Kidney glomerular epithelial cell (primary cell): ENCODE measurements around the gene GNGT1.
A peak's percentile ranks its signal among the peaks of the same experiment; 100 is the strongest.

ENCODE experiments used
- DNase-seq: peaks from one replicate; lab custom pipeline; 2025; lab: John Stamatoyannopoulos, UW

GNGT1 gene

DNA sequence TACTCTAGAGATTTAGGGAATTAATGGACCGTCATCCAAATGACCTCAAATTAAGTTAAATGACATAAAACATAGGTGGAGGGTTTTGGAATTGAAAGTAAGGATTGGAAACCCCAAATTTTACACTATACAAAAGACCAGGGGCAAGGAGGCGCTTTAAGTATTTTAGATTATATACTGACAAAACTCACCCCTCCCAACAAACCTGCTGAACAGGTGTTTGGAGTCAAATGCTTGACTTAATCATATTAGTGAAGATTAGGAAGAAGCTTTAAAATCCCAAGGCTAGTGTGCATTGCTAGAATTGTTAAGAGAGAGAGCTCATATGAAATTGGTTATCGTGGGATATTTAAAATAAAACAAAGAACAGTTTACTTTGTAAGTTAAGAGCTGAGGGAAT is at the start of gene GNGT1:
TSS of gene GNGT1 (plus strand) at position 301 of the 400 bp plus-strand sequence. CDS start 180 bp downstream, outside the sequence.
- DNase-seq, result no peak

DNA sequence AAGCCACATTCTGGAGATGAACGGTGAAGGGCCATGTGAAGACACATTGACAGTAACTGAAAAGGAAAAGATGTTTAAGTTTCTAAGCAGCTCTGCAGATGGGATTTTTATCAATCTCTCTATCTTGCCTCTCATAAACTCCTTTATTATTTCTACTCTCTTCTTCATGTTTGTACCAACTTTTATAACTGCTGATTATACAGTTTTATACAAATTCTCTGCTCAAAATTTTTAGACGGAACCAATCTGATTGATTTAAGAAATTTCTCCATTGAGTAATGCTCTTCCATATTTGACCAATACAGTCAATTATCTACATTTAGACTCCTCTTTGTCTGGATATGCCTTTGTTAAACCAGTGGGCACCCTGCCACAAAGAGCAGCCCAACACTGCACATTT is 47.5 kb upstream of the GNGT1 start:
- no peak for DNase-seq

DNA sequence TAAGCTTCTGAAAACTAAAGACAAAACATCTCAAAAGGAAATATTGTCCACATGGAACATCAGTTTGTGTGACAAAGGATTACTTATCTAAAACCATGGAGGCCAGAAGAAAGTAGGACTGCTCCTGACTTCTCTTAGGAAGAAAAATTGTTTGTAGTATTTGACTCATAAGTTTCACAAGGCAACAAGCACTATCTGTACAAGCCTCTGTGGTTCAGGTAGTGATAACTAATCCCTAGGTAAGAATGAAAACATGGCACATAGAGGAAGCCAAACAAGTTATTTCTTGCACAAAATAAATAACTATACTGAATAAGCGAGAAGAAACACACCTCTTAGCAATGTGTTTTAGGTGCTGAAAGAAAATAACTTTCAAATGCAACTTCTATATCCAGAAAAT is 46.1 kb upstream of the GNGT1 start:
- DNase-seq, result no peak

DNA sequence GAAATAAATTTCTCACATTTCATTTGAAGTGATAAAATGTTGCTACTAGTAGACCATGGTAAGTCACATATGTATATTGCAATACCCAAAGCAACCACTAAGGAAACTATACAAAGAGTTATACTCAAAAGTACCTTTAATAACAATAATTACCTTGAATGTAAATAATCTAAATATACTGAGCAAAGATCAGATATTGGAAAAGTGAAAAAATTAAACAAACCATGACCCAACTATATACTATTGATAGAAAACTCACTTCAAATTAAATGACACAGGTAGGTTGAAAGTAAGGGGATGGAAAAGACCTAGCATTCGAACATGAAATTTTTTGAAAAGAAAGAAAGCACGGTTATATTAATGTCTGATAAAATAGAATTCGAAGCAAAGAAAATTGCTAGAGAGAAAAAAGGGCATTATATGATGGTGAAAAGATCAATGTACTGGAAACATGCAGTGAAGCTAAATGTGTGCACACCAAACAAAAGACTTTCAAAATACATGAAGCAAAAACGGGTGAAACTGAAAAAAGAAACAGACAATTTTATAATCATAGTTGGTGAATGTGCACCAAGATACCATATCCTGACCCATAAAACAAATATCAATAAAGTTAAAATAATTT is 44.9 kb upstream of the GNGT1 start:
- no peak for DNase-seq

DNA sequence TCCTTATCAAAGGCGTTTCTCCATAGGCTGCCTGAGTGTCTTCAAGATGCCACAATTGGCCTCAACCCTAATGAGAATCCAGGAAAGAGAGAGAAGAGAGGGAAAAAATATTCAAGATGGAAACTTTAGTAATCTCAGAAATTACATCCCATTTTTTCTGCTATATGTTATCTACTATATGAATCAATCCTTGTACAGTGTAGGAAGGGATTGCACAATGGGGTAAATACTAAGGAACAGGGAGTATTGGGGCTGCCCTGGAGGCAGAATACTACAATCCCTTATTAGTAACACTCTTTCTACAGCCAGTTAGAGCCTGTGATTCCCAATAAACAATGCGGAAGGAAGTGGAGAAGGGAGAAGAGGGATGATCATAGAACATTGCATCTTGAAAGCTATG is 43.7 kb upstream of the GNGT1 start:
- no peak for DNase-seq

DNA sequence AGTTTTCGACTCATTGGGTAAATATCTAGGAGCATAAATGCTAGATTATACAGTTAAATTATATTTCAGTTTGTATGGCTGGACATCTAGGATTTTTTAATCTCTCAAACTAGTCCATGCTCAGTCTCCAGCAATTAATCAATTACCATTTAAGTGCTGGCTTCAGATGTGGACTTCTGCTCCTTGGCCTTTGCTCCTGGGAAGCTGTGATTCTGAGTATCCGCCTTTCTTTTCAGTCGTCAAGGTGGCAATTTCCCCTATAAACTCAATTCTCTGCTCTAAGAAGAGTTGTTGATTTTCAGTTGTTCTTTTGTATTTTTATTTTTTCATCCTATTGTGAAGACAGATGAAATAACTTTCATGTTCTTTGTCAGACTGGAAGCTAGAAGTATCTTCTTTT is 39.5 kb upstream of the GNGT1 start:
- no peak for DNase-seq

DNA sequence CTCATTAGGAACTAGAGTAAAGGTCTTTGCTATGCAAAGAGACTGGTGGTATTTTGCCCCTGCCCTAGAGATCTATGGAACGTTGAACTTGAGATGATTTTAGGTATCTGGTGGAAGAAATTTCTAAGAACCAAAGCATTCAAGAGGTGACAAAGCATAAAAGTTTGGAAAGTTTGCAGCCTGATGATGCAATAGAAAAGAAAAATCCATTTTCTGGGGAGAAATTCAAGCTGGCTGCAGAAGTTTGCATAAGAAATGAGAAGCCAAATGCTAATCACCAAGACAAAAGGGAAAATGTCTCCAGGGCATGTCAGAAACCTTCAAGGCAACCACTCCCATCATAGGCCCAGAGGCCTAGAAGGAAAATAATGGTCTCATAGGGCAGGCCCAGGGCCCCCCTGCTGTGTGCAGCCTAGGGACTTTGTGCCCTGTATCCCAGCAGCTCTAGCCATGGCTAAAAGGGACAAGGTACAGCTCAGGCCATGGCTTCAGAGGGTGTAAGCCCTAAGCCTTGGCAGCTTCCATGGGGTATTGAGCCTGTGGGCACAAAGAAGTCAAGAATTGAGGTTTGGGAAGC is 32.3 kb upstream of the GNGT1 start:
- no peak for DNase-seq

DNA sequence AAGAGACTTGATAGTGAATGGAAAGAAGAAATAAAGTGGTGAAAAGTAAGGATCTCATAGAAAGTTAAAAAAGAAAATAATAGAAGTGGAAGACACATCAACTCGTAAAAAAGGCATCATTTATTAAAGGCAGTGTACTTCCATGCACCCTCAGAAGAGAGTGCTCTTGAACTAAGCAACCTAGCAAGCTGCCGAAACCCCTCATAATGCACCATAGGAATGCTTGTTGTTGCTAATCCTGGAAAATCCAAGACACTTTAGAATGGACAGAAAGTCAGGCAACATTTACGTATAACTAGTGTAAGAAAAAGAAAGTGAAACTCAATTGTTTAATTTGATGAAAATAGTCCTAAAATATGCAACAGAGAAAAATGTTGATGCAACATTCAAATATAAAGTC is 28.6 kb upstream of the GNGT1 start:
- DNase-seq, result no peak

DNA sequence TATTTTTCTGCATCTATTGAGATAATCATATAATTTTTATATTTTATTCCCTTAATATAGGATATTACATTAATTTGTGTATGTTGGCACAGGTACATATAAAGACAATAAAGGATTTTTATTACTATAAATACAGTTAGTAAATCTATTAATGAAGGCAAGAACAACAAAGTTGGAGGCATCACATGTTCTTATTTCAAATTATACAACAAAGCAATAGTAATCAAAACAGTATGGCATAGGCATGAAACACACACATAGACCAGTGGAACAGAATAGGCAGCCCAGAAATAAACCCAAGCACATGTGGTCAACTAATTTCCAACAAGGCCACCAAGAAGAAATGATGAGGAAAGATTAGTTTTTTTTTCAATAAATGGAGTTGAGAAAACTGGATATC is 27.0 kb upstream of the GNGT1 start:
- DNase-seq, result no peak

DNA sequence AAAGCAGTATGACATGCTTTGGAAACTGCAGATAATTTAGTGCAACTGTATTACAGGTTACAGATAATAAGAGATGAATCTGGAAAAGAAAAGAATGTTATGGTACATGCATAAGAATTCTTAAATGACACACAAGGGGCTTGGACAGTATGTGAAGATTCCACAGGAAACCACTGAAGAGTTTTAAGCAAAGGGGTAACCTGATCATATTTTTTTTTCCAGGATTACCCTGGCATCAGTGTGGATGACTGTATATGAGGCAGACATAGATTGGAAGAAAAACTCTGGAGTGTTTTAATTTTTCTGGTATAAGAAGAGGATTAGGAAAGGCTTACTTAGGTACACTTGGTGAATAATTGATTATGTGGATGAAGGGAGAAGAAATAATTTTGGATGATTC is 23.9 kb upstream of the GNGT1 start:
- no peak for DNase-seq

DNA sequence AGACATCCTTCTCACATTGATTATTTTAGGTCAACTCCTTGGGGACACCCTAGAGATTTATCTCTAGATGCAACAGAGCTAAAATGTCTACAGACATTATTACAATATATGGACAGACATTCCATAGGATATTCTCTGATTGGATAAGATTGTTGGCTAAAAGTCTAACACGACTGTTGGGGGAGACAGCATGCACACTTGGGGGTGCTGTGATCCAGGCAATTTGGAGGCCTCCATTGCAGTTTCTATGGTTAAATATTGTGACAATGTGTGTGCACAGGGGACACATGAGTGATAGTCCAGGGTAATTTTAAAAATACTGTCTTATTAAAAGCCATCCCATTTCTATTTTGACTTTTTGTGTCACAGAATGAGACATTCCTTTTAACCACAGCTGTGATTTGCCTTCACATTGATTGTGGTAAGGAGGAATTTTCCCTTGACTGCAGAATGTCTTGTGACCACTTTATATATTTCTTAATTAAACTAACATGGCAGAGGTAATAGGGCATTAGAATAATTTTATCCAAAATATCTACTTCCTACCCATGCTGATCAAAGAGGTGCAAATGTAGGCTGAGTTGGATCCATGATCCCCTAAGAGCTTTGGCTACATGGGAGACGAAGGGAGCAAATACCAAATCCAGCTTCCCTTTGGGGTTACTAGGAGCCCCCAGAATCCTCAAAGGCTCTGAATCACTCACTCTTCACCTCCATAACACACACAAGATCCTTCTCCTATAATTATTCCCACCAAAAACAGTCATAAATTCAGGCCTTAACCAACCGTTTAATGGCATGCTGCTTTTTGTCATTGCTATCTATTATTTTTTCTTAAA is 23.1 kb upstream of the GNGT1 start:
- DNase-seq, result no peak

DNA sequence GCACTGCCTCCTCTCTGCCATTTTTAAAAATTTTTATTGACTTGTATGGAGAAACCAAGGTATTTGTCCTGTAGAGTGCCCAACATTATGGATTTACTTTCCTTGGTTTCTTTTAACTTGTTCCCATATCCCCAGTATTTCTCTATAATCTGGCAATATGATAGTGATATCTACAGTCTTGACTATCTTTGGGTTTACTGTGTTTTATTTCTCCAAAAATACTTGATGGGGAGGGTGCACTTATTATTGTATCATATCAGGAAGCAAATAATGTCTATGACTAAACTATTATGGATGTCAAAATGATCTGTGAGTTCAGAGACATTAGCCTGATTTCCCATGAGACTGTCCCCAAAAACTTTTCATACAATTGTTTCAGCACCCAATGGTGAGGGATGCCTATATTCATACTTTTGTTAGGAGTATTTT is 22.4 kb upstream of the GNGT1 start:
- DNase-seq, result no peak

DNA sequence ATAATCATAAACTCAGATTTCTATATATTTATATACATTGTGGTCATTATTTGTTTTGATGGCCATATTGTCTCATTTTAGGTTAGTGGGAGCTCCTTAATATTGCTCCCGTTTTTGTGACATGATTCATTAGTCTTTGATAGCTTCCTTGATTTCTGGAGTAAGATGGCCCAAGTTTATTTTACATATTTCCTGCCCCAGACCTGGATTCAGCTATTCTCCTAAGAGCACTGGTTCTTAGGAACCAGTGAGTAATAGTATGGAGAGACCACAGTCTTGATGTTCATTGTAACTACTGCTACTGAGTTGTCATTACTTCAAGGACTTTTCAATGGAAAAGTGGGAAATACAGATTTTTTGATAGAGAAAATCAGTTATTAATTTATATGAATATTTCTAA is 21.8 kb upstream of the GNGT1 start:
- no peak for DNase-seq

DNA sequence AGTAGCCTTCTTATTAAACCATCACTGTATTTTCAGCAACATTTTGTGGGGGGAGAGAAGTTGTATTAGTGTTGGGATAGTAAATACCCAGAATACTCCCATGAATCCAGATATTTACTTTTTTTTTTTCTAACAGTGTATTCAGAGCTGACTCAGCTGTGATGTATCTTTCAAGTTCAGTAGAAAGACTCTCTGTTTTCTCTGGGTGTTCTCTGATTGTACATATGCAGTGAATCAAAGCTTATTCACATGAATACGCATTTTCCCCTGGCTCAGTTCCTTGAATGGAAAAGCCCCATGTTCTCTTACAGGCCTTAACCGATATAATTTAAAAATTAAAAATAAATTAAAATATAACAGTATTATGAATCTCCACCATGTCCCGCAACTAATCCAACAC is 17.1 kb upstream of the GNGT1 start:
- peak; percentile 20 for DNase-seq

DNA sequence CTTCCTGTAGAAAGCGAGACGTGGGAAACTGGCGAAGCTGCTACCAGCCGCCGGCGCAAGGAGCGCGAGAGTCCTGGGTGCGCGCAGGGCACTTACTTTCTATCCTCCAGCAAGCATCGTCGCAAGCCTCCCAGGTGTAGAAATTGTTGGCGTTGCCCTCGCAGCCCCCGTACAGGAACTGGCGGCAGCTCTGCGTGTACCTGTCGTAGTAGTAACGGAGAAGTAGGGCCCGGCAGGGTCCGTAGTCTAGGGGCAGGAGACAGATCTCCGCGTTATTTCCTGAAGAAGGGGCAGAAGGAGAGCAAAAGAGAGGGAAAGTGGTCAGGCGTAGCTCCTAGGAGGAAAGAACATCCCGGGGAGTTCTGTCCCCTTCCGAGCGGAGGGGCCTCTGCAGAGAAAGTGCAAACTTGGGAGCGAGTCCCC is 16.3 kb upstream of the GNGT1 start:
- DNase-seq, result peak; percentile 28

DNA sequence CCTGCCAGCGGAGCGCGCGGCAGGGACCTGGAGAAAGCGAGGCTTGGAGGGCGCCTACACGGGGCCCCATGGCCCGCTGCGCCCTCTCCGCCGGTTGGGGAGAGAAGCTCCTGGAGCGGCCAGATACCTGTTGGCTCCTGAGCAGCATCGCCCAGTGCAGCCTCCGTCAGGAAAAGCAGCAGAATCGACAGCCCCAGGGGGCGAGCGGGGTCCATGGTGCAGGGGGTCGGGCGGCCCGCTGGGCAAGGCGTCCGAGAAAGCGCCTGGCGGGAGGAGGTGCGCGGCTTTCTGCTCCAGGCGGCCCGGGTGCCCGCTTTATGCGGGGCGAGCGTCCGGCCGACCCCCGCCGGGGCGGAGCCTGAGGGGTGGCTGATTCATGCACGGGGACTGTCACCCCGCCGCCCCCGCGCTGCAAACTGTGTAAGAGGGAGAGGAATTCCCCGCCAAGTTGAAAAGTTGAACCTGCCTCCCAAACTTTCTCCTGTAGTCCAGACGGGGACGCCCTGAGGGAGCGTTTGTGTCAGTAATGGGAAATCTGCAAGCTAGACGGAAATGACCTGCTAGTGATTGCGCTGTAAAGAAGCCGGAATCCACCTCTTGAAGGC is 15.8 kb upstream of the GNGT1 start, which contains the start of gene TFPI2:
TSS of gene TFPI2 (minus strand) at position 290 of the 605 bp plus-strand sequence. CDS start at position 215, 75 bp downstream.
- peak; percentile 56 for DNase-seq

DNA sequence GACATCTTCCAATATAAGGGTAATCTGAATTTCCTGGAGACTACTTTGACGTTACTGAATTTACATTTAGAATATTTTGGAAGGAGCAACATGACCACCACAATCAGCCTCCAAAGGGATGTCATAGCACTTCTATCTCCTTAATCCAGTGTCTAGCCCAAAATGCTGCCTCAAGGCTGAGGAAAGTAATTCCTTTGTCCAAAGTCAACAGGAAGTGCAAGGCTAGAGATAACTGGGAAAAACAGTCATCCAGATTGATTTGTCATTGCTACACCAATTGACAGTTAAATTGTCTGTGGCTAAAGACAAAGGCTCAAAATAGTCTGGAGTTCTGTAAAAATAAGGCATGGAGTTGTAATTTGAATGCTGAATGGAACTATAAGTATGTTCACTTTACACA is 11.9 kb upstream of the GNGT1 start:
- no peak for DNase-seq

DNA sequence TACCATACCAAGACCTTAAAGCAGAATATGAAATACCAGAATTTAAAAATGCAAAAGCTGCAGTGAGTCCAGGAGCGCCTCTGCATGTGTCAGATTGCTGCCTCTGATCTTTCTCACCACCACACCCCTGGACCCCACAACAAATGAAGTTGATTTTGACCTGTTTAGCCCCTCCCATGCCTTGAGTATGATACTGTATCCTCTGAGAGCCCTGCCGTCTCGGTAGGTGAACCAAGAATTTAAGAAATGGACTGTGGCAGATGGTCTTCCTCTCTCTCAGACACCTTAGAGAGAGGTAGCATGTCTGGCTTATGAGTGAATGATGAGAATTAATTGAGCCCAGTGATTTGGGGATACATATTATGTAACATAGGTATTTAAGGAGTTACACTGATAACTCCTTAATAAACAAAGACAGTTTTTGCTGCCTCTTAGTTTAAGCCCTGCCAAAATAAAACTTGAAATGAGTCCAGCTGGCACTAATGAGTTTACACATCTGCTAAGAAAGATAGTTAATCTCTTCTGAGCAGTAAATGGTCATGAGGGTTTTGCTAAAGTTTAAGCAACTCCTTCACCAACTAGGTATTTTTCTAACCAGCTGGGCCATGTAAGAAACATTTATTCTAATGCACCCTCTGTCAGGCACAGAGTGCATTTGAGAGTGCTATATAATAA is 11.3 kb upstream of the GNGT1 start:
- no peak for DNase-seq

DNA sequence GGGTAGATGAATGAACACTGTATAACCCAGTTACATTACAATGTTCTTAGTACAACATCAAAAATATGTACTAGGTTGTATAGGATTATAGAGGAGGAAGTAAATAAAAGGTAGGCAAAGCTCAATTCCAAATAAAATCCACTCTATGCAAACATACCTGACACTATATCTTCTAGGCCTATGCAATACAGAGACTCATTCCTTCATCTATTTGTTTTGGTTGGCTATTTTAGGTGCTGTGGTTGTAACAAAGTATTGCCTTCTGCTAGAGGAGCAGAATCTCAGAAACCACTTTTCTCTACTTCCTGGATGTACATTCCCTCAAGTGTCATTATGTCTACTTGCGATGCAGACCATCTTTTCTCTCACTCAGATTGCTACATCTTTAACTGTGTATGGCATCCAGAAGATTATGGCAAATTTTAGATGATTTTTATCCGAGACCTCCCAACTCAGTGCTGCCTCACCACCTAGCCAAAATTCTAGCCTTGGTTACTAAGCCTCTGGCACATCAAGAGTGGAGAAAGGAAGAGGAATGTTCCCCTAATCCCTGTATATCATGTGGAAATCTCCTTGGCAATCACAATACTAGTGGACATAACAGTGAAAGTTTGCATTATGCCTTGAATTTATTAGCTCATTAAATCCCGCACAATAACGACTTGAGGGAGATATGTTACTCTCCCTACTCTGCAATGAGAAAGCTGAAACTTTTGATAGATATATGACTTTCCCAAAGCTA is 10.3 kb upstream of the GNGT1 start:
- no peak for DNase-seq

DNA sequence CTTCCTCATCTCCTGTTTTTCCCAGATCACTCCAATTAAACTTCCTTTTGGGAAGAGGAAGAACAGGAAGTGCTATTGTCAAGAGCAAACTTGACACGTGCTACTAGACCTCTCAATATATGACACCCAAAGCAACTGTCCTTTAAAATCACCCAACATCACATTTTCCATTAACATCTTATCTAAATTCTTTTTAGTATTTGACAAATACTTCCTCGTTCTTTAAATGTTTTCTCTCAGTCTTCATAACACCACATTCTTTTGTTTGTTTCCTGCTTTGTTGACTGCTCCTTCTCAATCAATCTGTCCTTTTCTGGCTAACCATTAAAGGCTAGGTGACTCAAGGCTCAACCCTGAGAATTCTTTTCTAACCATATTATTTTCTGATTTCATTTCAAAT is 8.7 kb upstream of the GNGT1 start:
- DNase-seq, result no peak

DNA sequence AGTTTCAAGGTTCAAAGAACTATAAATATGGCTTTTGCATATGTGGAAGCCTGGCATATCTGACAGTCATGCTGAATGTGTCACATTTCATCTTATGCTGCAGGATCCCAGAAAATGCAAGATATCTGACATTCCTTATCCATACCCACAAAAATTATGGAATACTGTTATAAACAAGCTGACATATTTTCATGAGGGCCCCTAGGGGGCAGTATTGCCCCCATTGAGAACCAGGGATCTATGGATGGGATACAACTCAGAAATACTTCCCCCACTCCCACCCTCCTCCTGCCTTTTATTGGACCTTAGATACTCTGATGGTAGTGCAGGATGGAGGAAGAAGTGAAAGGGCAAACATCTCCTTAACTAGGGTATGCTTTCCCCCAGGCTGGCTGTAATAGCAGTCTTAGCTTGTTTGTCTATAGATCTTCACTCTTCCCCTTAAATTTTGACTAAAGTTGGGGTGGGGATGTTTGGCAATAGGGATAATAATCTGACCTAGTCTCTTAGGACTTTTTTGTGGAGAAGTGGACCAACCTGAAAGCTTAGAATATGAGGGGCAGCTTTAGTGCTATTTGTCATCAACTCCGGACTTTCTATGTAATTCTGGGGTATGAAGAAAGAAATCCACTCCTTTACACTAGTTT is 3.5 kb upstream of the GNGT1 start:
- DNase-seq, result peak; percentile 76
